Neural cell (in vitro differentiated cells): ENCODE results near the gene CLPSL1. TPM values are rescaled to one million over a fixed set of nuclear protein-coding genes. Genes with fewer than 3 reads are reported as not detected.
"Not testable (repeated sequence)": the region's sequence is repeated elsewhere in the genome, so short reads cannot be mapped to it uniquely, and the experiment has no call there.

Experiments used
- H2AFZ ChIP-seq: fragments of 200-600, 300-800 bp; sonication (generic), shearing (Covaris generic); 2 replicates; pipeline ENCODE4 v1.6.0; 2014; ENCODE audit warnings: low read depth, mild to moderate bottlenecking, antibody characterized with exemption, low read length, moderate library complexity
- H3F3A ChIP-seq: fragments of 200-600 bp; shearing (Covaris generic); 2 replicates; pipeline ENCODE4 v1.6.1; 2016; ENCODE audit warnings: mild to moderate bottlenecking, moderate library complexity, mixed read lengths, antibody characterized with exemption, low read length; ENCODE audit not compliant: insufficient read depth, poor library complexity, severe bottlenecking
- H3K27ac ChIP-seq: fragments of 200-600, 300-800 bp; sonication (generic), shearing (Covaris generic); 2 replicates; pipeline ENCODE4 v1.5.1; 2014; ENCODE audit warnings: mild to moderate bottlenecking, low read length, moderate library complexity
- H3K27me3 ChIP-seq: fragments of 300-800, 200-600 bp; sonication (generic), shearing (Covaris generic); 2 replicates; pipeline ENCODE4 v1.6.0; 2014; ENCODE audit warnings: mild to moderate bottlenecking, low read depth, low read length, moderate library complexity; ENCODE audit not compliant: insufficient read depth
- H3K36me3 ChIP-seq: fragments of 300-800, 200-600 bp; sonication (generic), shearing (Covaris generic); 2 replicates; pipeline ENCODE4 v1.5.1; 2014; ENCODE audit warnings: mild to moderate bottlenecking, antibody characterized with exemption, low read length, moderate library complexity; ENCODE audit not compliant: insufficient read depth
- H3K4me2 ChIP-seq: fragments of 300-800, 200-600 bp; sonication (generic), shearing (Covaris generic); 2 replicates; pipeline ENCODE4 v1.6.0; 2014; ENCODE audit warnings: mild to moderate bottlenecking, low read length
- H3K4me3 ChIP-seq: fragments of 300-800, 200-600 bp; sonication (generic), shearing (Covaris generic); 2 replicates; pipeline ENCODE4 v1.5.1; 2014; ENCODE audit warnings: mild to moderate bottlenecking, low read length, moderate library complexity
- H3K79me2 ChIP-seq: fragments of 200-600 bp; shearing (Covaris generic); replicated peaks from 2 replicates; pipeline ENCODE4 v1.6.0; 2014; ENCODE audit warnings: mild to moderate bottlenecking, low read length, moderate library complexity; ENCODE audit not compliant: insufficient read depth
- H3K9ac ChIP-seq: fragments of 300-800, 200-600 bp; sonication (generic), shearing (Covaris generic); 2 replicates; pipeline ENCODE4 v1.6.1; 2016; ENCODE audit warnings: mild to moderate bottlenecking, low read length, mixed read lengths
- H3K9me2 ChIP-seq: fragments of 200-600 bp; shearing (Covaris generic); 2 replicates; pipeline ENCODE4 v1.6.1; 2016; ENCODE audit warnings: mild to moderate bottlenecking, low read length, mixed read lengths; ENCODE audit not compliant: insufficient read depth
- H3K9me3 ChIP-seq: fragments of 200-600, 300-800 bp; sonication (generic), shearing (Covaris generic); 2 replicates; pipeline ENCODE4 v1.6.1; 2016; ENCODE audit warnings: mild to moderate bottlenecking, mixed run types, low read length, moderate library complexity, mixed read lengths
- H4K20me1 ChIP-seq: fragments of 200-600 bp; shearing (Covaris generic); 2 replicates; pipeline ENCODE4 v1.6.1; 2016; ENCODE audit warnings: mild to moderate bottlenecking, mixed run types; ENCODE audit not compliant: insufficient read depth
- CTCF ChIP-seq: fragments of 450-650 bp; IDR thresholded peaks from 2 replicates; pipeline ENCODE4 v1.5.1; 2014; ENCODE audit warnings: antibody characterized with exemption, mild to moderate bottlenecking, moderate library complexity; ENCODE audit not compliant: poor library complexity, severe bottlenecking
- EP300 ChIP-seq: fragments of 450-650 bp; conservative IDR thresholded peaks from 2 replicates; pipeline ENCODE4 v1.6.1; 2014; ENCODE audit warnings: antibody characterized with exemption, mild to moderate bottlenecking, moderate library complexity; ENCODE audit not compliant: poor library complexity, severe bottlenecking
- EZH2 ChIP-seq: fragments of 200-600, 300-800 bp; shearing (Covaris generic), sonication (generic); IDR thresholded peaks from 2 replicates; pipeline ENCODE4 v1.6.1; 2014; ENCODE audit warnings: antibody characterized with exemption, low read length, borderline replicate concordance, mild to moderate bottlenecking; ENCODE audit not compliant: insufficient read depth, poor library complexity, severe bottlenecking
- MXI1 ChIP-seq: fragments of 450-650 bp; conservative IDR thresholded peaks from 2 replicates; pipeline ENCODE4 v1.6.1; 2014; ENCODE audit warnings: antibody characterized with exemption, mild to moderate bottlenecking; ENCODE audit not compliant: poor library complexity, severe bottlenecking
- POLR2AphosphoS5 ChIP-seq: IDR thresholded peaks from 2 replicates; pipeline ENCODE4 v1.6.1; 2012
- RAD21 ChIP-seq: fragments of 450-650 bp; conservative IDR thresholded peaks from 2 replicates; pipeline ENCODE4 v1.6.1; 2014; ENCODE audit warnings: antibody characterized with exemption, mild to moderate bottlenecking, moderate library complexity
- REST ChIP-seq: IDR thresholded peaks from 2 replicates; pipeline ENCODE4 v1.6.1; 2012; ENCODE audit warnings: borderline replicate concordance
- SMC3 ChIP-seq: fragments of 450-650 bp; conservative IDR thresholded peaks from 2 replicates; pipeline ENCODE4 v1.6.1; 2014; ENCODE audit warnings: antibody characterized with exemption, mild to moderate bottlenecking, moderate library complexity; ENCODE audit not compliant: poor library complexity
- TAF1 ChIP-seq: IDR thresholded peaks from 2 replicates; pipeline ENCODE4 v1.6.1; 2012; ENCODE audit warnings: low read depth
- polyA plus RNA-seq: library from polyadenylated mRNA; depleted of rRNA; stranded (reverse); fragments of >200 nt; gene quantifications from 2 replicates; pipeline ENCODE4 v1.2.3, GENCODE V29; 2014

CLPSL1 gene
- polyA plus RNA-seq, 1 donor from 2014 or later: not detected

GRCh38 chr6:35731736-35732532, 48.9 kb upstream of the CLPSL1 start:
- no peaks in the 10 kb centered on the region for H4K20me1 ChIP-seq
- no peaks in the 10 kb centered on the region for H3K9me3 ChIP-seq
- TF ChIP-seq POLR2AphosphoS5: peak; percentile 28
- no peak for TF ChIP-seq REST
- TF ChIP-seq MXI1: peak; percentile 90
- peak; percentile 37 for TF ChIP-seq CTCF
- no peak for TF ChIP-seq EZH2
- no peak for TF ChIP-seq TAF1
- TF ChIP-seq EP300: peak; percentile 57
- peak; percentile 35 for TF ChIP-seq SMC3
- TF ChIP-seq RAD21: peak; percentile 40
- peak overlapping the region; percentile 98 for H3K4me2 ChIP-seq
- H3K79me2 ChIP-seq: no peaks in the 10 kb centered on the region
- H3K4me3 ChIP-seq: peak overlapping the region; percentile 98
- peak overlapping the region; percentile 99 for H3K9ac ChIP-seq
- peaks cover 5% of the 10 kb centered on the region for H3F3A ChIP-seq
- no peaks in the 10 kb centered on the region for H3K36me3 ChIP-seq
- H3K27me3 ChIP-seq: no peaks in the 10 kb centered on the region
- no peaks in the 10 kb centered on the region for H3K9me2 ChIP-seq
- H3K27ac ChIP-seq: peak overlapping the region; percentile 99
- peak overlapping the region; percentile 98 for H2AFZ ChIP-seq

- Histone ChIP-seq H3K4me3 (no peak overlapping the region), H3K9me2 (no peaks in the 10 kb centered on the region), H2AFZ (no peak overlapping the region), H3K9ac (no peak overlapping the region), H3K9me3 (no peaks in the 10 kb centered on the region), H3K79me2 (no peaks in the 10 kb centered on the region), H3K4me2 (no peak overlapping the region), H3F3A (peaks cover 5% of the 10 kb centered on the region), H3K27me3 (no peaks in the 10 kb centered on the region), H3K36me3 (no peaks in the 10 kb centered on the region), H4K20me1 (no peaks in the 10 kb centered on the region), H3K27ac (no peak overlapping the region)
- TF ChIP-seq TAF1: no peak
- no peak for TF ChIP-seq POLR2AphosphoS5
- TF ChIP-seq EP300: no peak
Measured at GRCh38 chr6:35733633-35734032, 47.2 kb upstream of the CLPSL1 start.

GRCh38 chr6:35734319-35734718, 46.5 kb upstream of the CLPSL1 start:
- H4K20me1 ChIP-seq, H3K4me3 ChIP-seq, H3K9me3 ChIP-seq, H3K27ac ChIP-seq, H3K79me2 ChIP-seq, H3F3A ChIP-seq, H3K27me3 ChIP-seq, H2AFZ ChIP-seq, H3K4me2 ChIP-seq, H3K9me2 ChIP-seq, H3K9ac ChIP-seq, H3K36me3 ChIP-seq: not testable (repeated sequence)
